ENCODE measurements around the gene SAMD5.

SAMD5 gene

DNA sequence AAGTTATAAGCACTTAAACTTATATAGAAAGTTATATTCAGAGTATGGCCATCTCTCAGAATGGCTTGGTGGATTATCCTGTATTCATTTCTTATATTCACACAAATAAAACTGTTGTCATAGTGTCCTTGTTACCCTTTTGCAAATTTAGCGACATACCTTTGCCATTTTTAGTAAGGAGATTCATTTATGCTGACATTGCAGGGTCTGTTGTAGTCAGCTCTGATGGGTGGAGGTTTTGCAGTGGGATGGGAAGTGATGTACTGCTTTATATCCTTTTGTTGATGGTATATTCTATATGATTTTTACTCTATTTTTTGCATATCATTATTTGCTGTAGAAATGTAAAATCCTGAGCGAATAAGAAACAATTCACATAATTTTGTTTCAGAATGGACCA lies 35.9 kb downstream of the SAMD5 start:
- H3K27ac ChIP-seq: no peak overlapping the region
- TF ChIP-seq, protein P1, sequence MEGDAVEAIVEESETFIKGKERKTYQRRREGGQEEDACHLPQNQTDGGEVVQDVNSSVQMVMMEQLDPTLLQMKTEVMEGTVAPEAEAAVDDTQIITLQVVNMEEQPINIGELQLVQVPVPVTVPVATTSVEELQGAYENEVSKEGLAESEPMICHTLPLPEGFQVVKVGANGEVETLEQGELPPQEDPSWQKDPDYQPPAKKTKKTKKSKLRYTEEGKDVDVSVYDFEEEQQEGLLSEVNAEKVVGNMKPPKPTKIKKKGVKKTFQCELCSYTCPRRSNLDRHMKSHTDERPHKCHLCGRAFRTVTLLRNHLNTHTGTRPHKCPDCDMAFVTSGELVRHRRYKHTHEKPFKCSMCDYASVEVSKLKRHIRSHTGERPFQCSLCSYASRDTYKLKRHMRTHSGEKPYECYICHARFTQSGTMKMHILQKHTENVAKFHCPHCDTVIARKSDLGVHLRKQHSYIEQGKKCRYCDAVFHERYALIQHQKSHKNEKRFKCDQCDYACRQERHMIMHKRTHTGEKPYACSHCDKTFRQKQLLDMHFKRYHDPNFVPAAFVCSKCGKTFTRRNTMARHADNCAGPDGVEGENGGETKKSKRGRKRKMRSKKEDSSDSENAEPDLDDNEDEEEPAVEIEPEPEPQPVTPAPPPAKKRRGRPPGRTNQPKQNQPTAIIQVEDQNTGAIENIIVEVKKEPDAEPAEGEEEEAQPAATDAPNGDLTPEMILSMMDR (conservative IDR thresholded peaks at IDR 0.05): no peak

- no peak overlapping the region for H3K27ac ChIP-seq
- TF ChIP-seq, protein P1 (conservative IDR thresholded peaks at IDR 0.05): no peak
These were observed 38.2 kb downstream of the SAMD5 start for GRCh38 chr6:147546501-147547368.

DNA sequence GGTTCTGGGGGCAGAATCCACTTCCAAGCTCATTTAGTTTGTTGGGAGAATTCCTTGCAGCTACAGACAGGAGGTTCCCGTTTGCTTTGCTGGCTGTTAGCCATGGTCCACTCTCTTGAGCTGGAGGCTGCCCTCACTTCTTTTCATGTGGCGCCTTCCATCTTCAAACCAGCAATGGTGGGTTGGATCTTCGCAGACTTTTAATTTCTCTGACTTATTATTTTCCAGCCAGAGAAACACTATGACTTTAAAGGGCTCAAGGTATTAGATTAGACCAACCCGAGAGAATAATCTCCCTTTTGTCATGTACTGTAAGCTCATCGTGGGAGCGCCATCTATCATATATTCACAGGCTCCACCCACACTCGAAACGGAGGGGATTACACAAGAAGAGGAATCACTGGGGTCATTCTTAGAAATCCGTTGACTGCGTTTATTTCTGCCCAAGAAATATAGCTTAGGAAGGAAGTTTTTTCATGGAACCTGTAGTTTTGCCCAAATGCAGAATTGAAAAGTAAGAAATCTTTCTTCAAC lies 38.9 kb downstream of the SAMD5 start:
- no peak overlapping the region for H3K27ac ChIP-seq
- TF ChIP-seq, protein P1 (conservative IDR thresholded peaks at IDR 0.05): no peak

GRCh38 chr6:147548921-147549475 lies 40.5 kb downstream of the SAMD5 start:
- H3K27ac ChIP-seq: no peak overlapping the region
- TF ChIP-seq, protein P1 (conservative IDR thresholded peaks at IDR 0.05): no peak

DNA sequence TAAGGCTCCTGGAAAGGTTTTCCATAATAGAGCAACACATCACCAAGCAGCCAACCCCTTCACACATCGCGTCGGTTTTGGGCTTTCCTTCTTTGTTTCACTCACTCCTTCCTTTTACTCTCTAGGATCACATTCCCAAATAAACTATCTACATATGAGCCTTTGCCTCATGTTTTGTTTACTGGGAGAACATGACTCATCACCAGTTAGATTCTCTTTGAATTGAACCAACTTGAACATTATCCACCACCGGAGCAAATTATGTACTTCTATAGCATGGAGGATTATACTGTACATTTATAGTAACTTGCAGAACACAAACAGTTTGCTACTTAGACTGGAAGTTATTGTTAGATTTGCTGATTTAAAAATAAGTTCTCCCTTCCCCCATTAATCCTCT lies 41.0 kb downstream of the SAMD5 start:
- no peak overlapping the region for H3K27ac ChIP-seq
- TF ChIP-seq, protein P1 (conservative IDR thresholded peaks at IDR 0.05): no peak

DNA sequence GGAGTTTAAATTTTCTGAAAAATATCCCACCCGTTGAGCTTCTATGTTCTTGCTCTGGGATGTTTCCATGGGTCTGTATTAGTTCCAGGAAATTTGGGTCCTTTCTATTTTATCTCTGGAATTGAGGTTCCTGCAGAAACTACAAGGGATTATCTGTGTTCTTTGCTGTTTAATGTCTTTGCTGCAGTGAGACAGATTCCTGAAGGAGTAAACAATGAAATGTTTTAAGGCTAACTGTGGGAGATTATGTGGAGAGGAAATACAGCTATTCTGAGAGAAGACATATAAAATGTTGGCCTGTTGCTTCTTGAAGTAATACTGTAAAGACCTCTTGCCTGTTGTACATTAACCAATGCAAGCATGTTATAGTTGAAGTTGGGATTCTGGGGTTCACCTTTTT lies 43.5 kb downstream of the SAMD5 start:
- H3K27ac ChIP-seq: no peak overlapping the region
- TF ChIP-seq, protein P1 (conservative IDR thresholded peaks at IDR 0.05): no peak

- TF ChIP-seq, protein P1 (conservative IDR thresholded peaks at IDR 0.05): no peak
- H3K27ac ChIP-seq: no peak overlapping the region
These were observed 44.6 kb downstream of the SAMD5 start for GRCh38 chr6:147553099-147553498.

All from VCaP (cell line).